A673 (cell line): Measurements from ENCODE around the gene ARHGAP44. TPM values are rescaled to one million over a fixed set of nuclear protein-coding genes. Genes with fewer than 3 reads are reported as not detected.
A peak's percentile ranks its signal among the peaks of the same experiment; 100 is the strongest.

ENCODE experiments used
- BruUV-seq: library from RNA; stranded (reverse); fragments of 400-500 nt; replicated peaks from 2 replicates; lab custom pipeline; 2021; lab: Mats Ljungman, UMichigan
- CTCF ChIA-PET: fragments of 300-600 bp; sonication (Branson Sonifier 250); formaldehyde crosslinking; loops from one replicate; lab custom pipeline; 2022; ENCODE audit warnings: antibody characterized with exemption; lab: Charles Lee
- POLR2A ChIA-PET: fragments of 300-600 bp; sonication (Branson Sonifier 250); formaldehyde crosslinking; loops from one replicate; lab custom pipeline; 2022; ENCODE audit warnings: antibody characterized with exemption; ENCODE audit not compliant: low non-redundant PET; lab: Charles Lee
- DNase-seq: peaks from one replicate; pipeline ENCODE4 v3.0.0-alpha.2; 2015; ENCODE audit warnings: low spot score
- H3K27ac ChIP-seq: fragments of 200-600 bp; sonication (generic); 2 replicates; pipeline ENCODE4 v1.5.1; 2016; ENCODE audit warnings: mixed run types, low read depth, mild to moderate bottlenecking, mixed read lengths, antibody characterized with exemption, low read length; ENCODE audit not compliant: poor library complexity, severe bottlenecking
- H3K27me3 ChIP-seq: fragments of 200-600 bp; sonication (generic); replicated peaks from 2 replicates; pipeline ENCODE4 v1.6.1; 2017; ENCODE audit warnings: mixed run types, low read depth, mild to moderate bottlenecking, mixed read lengths, antibody characterized with exemption, low read length; ENCODE audit not compliant: insufficient read depth, poor library complexity
- H3K36me3 ChIP-seq: fragments of 200-600 bp; sonication (generic); 2 replicates; pipeline ENCODE4 v1.6.1; 2016; ENCODE audit warnings: mixed run types, mild to moderate bottlenecking, mixed read lengths, antibody characterized with exemption, low read length; ENCODE audit not compliant: insufficient read depth, poor library complexity, severe bottlenecking
- H3K4me1 ChIP-seq: fragments of 200-600 bp; sonication (generic); 2 replicates; pipeline ENCODE4 v1.6.1; 2017; ENCODE audit warnings: mixed run types, mild to moderate bottlenecking, mixed read lengths, antibody characterized with exemption, low read length; ENCODE audit not compliant: insufficient read depth, poor library complexity, severe bottlenecking
- H3K4me3 ChIP-seq: fragments of 200-600 bp; sonication (generic); 2 replicates; pipeline ENCODE4 v1.5.1; 2016; ENCODE audit warnings: low read depth, mixed run types, mild to moderate bottlenecking, mixed read lengths, low read length; ENCODE audit not compliant: poor library complexity, severe bottlenecking
- H3K9me3 ChIP-seq: fragments of 200-600 bp; sonication (generic); 2 replicates; pipeline ENCODE4 v1.6.1; 2016; ENCODE audit warnings: mixed run types, low read depth, mild to moderate bottlenecking, mixed read lengths, antibody characterized with exemption, low read length; ENCODE audit not compliant: poor library complexity, severe bottlenecking
- EZH2 ChIP-seq: fragments of 200-600 bp; sonication (generic); IDR thresholded peaks from 2 replicates; pipeline ENCODE4 v1.6.1; 2017; ENCODE audit warnings: borderline replicate concordance, low read depth, mild to moderate bottlenecking, mixed read lengths, antibody characterized with exemption, low read length; ENCODE audit not compliant: poor library complexity, severe bottlenecking
- intact Hi-C: fragments of 100-400 bp; cut with micrococcal nuclease; formaldehyde crosslinking; loops from one replicate; pipeline ENCODE4 v1.10.0; 2022; ENCODE audit not compliant: unreplicated experiment
- total RNA-seq: library from RNA; stranded (reverse); gene quantifications from 2 replicates; pipeline ENCODE4 v1.2.3, GENCODE V29; 2021
- TF ChIP-seq, protein P1 (sequence below): fragments of 300-800, 200-600 bp; sonication (generic); conservative IDR thresholded peaks from 2 replicates; pipeline ENCODE4 v1.5.1; 2017; ENCODE audit warnings: low read depth, mild to moderate bottlenecking, antibody characterized with exemption, low read length, moderate library complexity, mixed read lengths

The ARHGAP44 gene
- total RNA-seq, 1 experiment from 2014 or later, result 0.49 TPM

DNA sequence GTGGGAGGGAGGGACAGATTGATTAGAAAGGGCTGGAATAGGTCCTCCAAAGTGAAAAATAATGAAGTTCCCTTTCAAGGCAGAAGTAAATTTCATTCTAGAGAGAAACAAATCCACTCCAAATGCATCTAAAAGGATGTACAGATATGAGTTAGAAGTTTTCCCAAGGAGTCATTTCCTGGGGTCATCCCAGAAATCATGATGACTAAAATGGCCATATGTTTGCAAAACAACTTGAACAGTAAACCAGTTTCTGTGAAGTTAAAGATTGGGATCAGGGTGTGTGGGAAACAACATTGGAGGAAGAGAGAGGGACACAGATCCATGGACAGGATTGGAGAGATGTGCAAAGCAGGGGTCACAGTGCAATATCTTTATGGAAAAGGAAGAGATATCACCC lies 32.5 kb upstream of the ARHGAP44 start:
- DNase-seq, result no peak
- no TSS peak for BruUV-seq
- POLR2A ChIA-PET, result no interaction called here

DNA sequence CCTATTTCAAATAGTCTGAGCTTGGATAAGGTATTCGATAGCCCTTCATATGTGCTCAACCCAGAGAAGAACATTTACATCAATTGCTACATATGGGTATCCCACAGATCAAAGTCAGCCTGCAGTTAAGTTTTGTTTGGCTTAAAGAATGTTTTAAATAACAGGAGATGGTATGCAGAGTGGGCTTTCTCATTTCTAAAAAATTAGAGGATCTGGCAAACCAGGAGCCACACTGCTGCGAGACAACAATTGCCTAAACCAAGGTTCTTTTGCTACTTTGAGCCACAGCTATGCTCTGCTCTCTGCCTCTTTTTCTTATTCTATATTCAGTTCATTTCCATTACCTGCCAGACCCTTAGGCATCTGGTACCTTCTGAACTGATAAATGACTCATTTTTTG lies 30.2 kb upstream of the ARHGAP44 start:
- Histone ChIP-seq H3K4me1 (no peaks in the 10 kb centered on the region), H3K9me3 (no peaks in the 10 kb centered on the region), H3K27me3 (peaks cover 7% of the 10 kb centered on the region), H3K27ac (no peak overlapping the region), H3K36me3 (no peaks in the 10 kb centered on the region), H3K4me3 (no peak overlapping the region)
- intact Hi-C loops, result no loop called here
- no peak for TF ChIP-seq EZH2
- TF ChIP-seq, protein P1, sequence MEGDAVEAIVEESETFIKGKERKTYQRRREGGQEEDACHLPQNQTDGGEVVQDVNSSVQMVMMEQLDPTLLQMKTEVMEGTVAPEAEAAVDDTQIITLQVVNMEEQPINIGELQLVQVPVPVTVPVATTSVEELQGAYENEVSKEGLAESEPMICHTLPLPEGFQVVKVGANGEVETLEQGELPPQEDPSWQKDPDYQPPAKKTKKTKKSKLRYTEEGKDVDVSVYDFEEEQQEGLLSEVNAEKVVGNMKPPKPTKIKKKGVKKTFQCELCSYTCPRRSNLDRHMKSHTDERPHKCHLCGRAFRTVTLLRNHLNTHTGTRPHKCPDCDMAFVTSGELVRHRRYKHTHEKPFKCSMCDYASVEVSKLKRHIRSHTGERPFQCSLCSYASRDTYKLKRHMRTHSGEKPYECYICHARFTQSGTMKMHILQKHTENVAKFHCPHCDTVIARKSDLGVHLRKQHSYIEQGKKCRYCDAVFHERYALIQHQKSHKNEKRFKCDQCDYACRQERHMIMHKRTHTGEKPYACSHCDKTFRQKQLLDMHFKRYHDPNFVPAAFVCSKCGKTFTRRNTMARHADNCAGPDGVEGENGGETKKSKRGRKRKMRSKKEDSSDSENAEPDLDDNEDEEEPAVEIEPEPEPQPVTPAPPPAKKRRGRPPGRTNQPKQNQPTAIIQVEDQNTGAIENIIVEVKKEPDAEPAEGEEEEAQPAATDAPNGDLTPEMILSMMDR, result no peak
- no TSS peak for BruUV-seq
- CTCF ChIA-PET, result no interaction called here
- DNase-seq, result no peak
- POLR2A ChIA-PET, result no interaction called here

More for the DNA sequence above, 32.5 kb upstream of the ARHGAP44 start:
- H3K27ac ChIP-seq, result no peak overlapping the region
- CTCF ChIA-PET, result no interaction called here
- no peaks in the 10 kb centered on the region for H3K9me3 ChIP-seq
- TF ChIP-seq EZH2, result no peak
- TF ChIP-seq, protein P1, result no peak
- no peak overlapping the region for H3K4me3 ChIP-seq
- H3K4me1 ChIP-seq, result no peaks in the 10 kb centered on the region
- no peaks in the 10 kb centered on the region for H3K36me3 ChIP-seq
- intact Hi-C loops, result no loop called here
- no peaks in the 10 kb centered on the region for H3K27me3 ChIP-seq

DNA sequence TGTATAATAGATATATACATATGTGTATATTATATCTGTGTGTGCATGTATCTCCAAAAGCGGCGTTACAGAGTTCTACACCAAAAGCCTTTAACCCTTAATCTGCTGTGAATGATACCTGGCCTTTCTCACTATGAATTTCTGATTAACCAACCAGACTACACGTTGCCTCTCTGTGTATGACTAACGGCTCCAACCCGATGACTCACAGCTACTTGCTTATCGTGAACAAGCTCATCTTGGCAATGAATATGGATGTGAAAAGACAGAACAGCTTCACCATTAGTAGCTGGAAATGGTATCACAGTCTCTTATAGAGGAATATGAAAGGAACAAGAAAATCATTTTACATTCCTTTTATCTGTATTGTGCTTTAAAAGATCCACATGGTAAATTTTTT lies 23.8 kb upstream of the ARHGAP44 start:
- intact Hi-C loops, result no loop called here
- Histone ChIP-seq H3K4me1 (no peaks in the 10 kb centered on the region), H3K27ac (no peak overlapping the region), H3K4me3 (no peak overlapping the region), H3K27me3 (peaks cover 23% of the 10 kb centered on the region), H3K9me3 (no peaks in the 10 kb centered on the region), H3K36me3 (no peaks in the 10 kb centered on the region)
- peak; percentile 33 for DNase-seq
- no TSS peak for BruUV-seq
- POLR2A ChIA-PET, result no interaction called here
- TF ChIP-seq, protein P1, result no peak
- TF ChIP-seq EZH2, result no peak
- CTCF ChIA-PET, result no interaction called here
